ENCODE measurements around the gene BTBD7.

Gene BTBD7

DNA sequence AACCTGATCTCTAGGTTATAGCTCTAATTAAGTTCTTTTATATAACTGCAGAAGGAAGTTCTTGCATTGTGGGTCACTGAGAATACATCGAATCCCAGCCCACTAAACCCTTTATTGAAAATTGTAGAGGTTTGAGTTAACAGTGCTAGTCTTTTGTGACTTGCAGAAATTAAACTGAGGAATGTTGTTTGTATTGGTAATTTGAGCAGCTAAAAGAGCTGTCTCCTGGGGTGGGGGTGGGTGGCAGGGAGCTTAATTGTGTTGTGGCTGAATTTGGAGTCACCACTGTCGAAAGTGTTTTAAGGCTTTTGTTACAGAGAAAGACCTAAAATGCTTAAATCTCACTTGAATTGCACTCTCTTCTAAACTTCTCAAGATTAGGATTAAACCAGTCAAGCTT is 11.0 kb upstream of the BTBD7 start:
- Histone ChIP-seq H3K36me3 (ENCODE audit: low read length) (no peaks in the 10 kb centered on the region), H3K4me2 (ENCODE audit: low read depth, low read length, poor library complexity, severe bottlenecking) (no peak overlapping the region), H3K9me3 (ENCODE audit: insufficient read depth, low read length) (peaks cover 11% of the 10 kb centered on the region; the same call in 1 of the 2 replicates), H2AFZ (ENCODE audit: low read depth, low read length, severe bottlenecking) (no peak overlapping the region), H4K20me1 (ENCODE audit: low read depth, low read length) (no peaks in the 10 kb centered on the region), H3K4me3 (ENCODE audit: insufficient read depth, low read length, poor library complexity, severe bottlenecking) (no peak overlapping the region), H3K9me2 (replicated peaks; ENCODE audit: insufficient read depth, low read length) (no peaks in the 10 kb centered on the region), H3F3A (ENCODE audit: insufficient read depth) (no peaks in the 10 kb centered on the region), H3K79me2 (ENCODE audit: insufficient read depth, low read length) (no peaks in the 10 kb centered on the region), H3K9ac (ENCODE audit: low read length) (no peak overlapping the region), H3K27ac (ENCODE audit: low read depth, low read length) (no peak overlapping the region), H3K27me3 (ENCODE audit: low read length) (no peaks in the 10 kb centered on the region)
- no peak for TF ChIP-seq CTCF (IDR thresholded peaks at IDR 0.05; ENCODE audit: insufficient read depth, low read length, poor library complexity, severe bottlenecking)
- TF ChIP-seq EZH2phosphoT487 (conservative IDR thresholded peaks at IDR 0.05; ENCODE audit: low read length), result no peak

DNA sequence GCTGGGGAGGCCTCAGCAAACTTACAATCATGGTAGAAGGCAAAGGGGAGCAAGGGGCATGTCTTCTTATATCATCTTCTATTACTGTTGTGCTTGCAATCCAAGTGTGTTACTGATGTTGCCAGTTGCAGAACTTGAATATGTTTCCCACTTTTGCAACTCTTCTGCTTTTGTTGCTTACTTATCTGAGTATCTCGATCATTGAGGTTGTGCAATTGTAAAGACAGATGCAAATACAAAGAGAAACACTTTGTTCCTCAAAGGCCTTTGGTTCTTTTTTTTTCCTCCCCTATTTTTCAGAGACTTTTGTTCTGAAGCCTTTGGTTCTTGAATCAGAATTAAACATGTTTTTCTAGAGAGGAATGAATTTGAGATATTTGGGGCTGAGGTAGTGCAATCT is 10.4 kb upstream of the BTBD7 start:
- Histone ChIP-seq H3K27ac (ENCODE audit: low read depth, low read length) (no peak overlapping the region), H3K4me2 (ENCODE audit: low read depth, low read length, poor library complexity, severe bottlenecking) (no peak overlapping the region), H3K4me3 (ENCODE audit: insufficient read depth, low read length, poor library complexity, severe bottlenecking) (no peak overlapping the region)

GRCh38 chr14:93337884-93338283 is 5.0 kb upstream of the BTBD7 start:
- no peak overlapping the region for H3K4me2 ChIP-seq (ENCODE audit: low read depth, low read length, poor library complexity, severe bottlenecking)
- TF ChIP-seq CTCF (IDR thresholded peaks at IDR 0.05; ENCODE audit: insufficient read depth, low read length, poor library complexity, severe bottlenecking) (no peak), EZH2phosphoT487 (conservative IDR thresholded peaks at IDR 0.05; ENCODE audit: low read length) (no peak)

More for the DNA sequence above, 10.4 kb upstream of the BTBD7 start:
- Histone ChIP-seq H4K20me1 (ENCODE audit: low read depth, low read length) (no peaks in the 10 kb centered on the region), H3F3A (ENCODE audit: insufficient read depth) (no peaks in the 10 kb centered on the region), H3K27me3 (ENCODE audit: low read length) (no peaks in the 10 kb centered on the region), H3K9ac (ENCODE audit: low read length) (no peak overlapping the region), H2AFZ (ENCODE audit: low read depth, low read length, severe bottlenecking) (no peak overlapping the region), H3K36me3 (ENCODE audit: low read length) (no peaks in the 10 kb centered on the region), H3K79me2 (ENCODE audit: insufficient read depth, low read length) (no peaks in the 10 kb centered on the region), H3K9me3 (ENCODE audit: insufficient read depth, low read length) (peaks cover 11% of the 10 kb centered on the region; the same call in 1 of the 2 replicates), H3K9me2 (replicated peaks; ENCODE audit: insufficient read depth, low read length) (no peaks in the 10 kb centered on the region)
- no peak for TF ChIP-seq EZH2phosphoT487 (conservative IDR thresholded peaks at IDR 0.05; ENCODE audit: low read length)
- no peak for TF ChIP-seq CTCF (IDR thresholded peaks at IDR 0.05; ENCODE audit: insufficient read depth, low read length, poor library complexity, severe bottlenecking)

More at GRCh38 chr14:93337884-93338283, 5.0 kb upstream of the BTBD7 start:
- Histone ChIP-seq H3K9ac (ENCODE audit: low read length) (no peak overlapping the region), H3K9me3 (ENCODE audit: insufficient read depth, low read length) (peaks cover 20% of the 10 kb centered on the region; the same call in 1 of the 2 replicates), H2AFZ (ENCODE audit: low read depth, low read length, severe bottlenecking) (no peak overlapping the region), H4K20me1 (ENCODE audit: low read depth, low read length) (no peaks in the 10 kb centered on the region), H3K27me3 (ENCODE audit: low read length) (no peaks in the 10 kb centered on the region), H3K9me2 (replicated peaks; ENCODE audit: insufficient read depth, low read length) (no peaks in the 10 kb centered on the region), H3F3A (ENCODE audit: insufficient read depth) (no peaks in the 10 kb centered on the region), H3K36me3 (ENCODE audit: low read length) (no peaks in the 10 kb centered on the region), H3K79me2 (ENCODE audit: insufficient read depth, low read length) (peaks cover 11% of the 10 kb centered on the region), H3K4me3 (ENCODE audit: insufficient read depth, low read length, poor library complexity, severe bottlenecking) (no peak overlapping the region), H3K27ac (ENCODE audit: low read depth, low read length) (no peak overlapping the region)

All from SU-DHL-6 (cell line).